HG03521 (cell line): ENCODE measurements around the gene AEN.

Experiments
- ATAC-seq: cut with Tn5 transposase; IDR thresholded peaks from one replicate; pipeline ENCODE4 v1.9.1; 2021; ENCODE audit warnings: mild to moderate bottlenecking, moderate library complexity; ENCODE audit not compliant: unreplicated experiment

AEN gene

DNA sequence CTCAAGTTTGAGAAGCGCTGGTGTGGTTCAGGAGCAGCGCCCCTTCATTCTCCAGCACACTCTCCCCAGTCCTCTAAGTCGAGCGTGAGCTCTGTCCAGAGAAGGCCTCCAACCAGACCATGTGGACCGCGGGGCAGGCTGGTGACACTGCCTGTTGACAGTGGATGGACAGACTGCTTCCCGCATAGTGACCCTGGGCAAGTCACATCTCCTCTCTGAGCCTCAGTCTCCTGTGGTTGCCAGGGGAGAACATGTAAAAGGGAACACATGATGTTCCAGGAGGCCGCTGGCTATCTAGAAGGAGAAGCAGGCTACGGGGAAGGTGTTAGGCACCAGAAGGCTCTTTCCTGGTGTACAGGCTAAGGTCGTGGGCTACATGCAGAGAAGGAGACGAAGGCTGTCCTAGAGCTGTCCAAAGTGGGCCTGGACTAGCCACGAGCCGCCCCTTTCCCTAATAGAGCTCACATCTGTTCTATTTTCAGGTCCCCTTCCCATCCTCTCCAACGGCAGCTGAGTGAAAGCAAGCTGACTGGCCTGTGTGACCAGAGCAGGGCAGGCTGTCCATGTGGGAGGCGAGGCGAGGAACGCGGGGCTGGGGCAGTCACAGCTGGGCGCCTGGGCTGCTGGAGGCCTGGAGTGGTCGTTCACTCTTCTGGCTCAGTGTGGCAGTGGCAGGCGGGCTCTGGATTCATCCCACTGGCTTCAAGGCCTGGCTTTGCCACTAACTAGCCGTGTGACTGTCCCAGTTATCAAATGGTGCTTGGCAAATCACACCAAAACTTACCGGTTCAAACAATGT lies 28.8 kb downstream of the AEN start:
- no peak for ATAC-seq

GRCh38 chr15:88650556-88650955 lies 29.4 kb downstream of the AEN start:
- no peak for ATAC-seq

GRCh38 chr15:88651136-88651732 lies 30.1 kb downstream of the AEN start:
- no peak for ATAC-seq

DNA sequence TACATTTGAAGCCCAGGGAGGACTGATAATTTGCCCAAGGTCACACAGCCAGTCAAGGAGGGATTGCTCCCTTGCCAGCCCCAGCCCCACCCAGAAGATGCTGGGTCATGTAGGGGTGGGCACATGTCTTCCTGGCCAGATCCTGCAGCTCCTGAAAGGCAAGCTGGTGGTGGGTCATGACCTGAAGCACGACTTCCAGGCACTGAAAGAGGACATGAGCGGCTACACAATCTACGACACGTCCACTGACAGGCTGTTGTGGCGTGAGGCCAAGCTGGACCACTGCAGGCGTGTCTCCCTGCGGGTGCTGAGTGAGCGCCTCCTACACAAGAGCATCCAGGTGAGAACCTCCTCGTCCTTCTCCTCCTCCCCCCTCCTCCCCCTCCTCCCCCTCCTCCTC lies 30.8 kb downstream of the AEN start:
- ATAC-seq: no peak

DNA sequence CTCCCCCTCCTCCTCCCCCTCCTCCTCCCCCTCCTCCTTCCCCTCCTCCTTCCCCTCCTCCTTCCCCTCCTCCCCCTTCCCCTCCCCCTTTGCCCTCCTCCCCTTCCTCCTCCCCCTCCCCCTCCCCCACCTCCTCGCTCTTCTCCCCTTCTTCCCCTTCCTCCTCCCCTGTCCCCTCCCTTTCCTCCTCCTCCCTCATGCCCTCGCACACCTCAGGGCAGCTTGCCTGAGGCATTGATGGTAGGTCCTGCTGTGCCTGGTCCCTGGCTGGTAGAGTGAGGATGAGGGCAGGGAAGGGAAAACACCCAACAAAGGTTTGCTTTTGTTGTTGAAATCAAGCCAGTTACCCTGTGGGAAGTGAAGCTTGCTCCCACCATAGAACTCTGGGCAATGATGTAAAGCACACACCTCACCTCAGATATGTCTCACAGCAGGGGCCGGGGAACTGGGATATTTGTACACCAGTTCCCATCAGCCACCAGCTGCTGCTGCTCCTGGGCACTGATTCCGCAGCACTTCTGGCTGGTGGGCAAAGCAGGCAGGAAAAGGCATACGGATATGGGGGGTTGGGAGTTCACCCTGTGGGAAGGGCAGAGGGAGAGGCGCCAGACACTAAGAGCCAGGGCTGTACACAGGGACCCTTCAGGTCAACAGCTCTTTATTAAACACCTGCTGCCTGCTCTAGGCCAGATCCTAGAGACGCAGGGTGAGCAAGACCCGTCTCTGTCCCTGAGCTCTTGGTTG lies 31.5 kb downstream of the AEN start:
- ATAC-seq: no peak

DNA sequence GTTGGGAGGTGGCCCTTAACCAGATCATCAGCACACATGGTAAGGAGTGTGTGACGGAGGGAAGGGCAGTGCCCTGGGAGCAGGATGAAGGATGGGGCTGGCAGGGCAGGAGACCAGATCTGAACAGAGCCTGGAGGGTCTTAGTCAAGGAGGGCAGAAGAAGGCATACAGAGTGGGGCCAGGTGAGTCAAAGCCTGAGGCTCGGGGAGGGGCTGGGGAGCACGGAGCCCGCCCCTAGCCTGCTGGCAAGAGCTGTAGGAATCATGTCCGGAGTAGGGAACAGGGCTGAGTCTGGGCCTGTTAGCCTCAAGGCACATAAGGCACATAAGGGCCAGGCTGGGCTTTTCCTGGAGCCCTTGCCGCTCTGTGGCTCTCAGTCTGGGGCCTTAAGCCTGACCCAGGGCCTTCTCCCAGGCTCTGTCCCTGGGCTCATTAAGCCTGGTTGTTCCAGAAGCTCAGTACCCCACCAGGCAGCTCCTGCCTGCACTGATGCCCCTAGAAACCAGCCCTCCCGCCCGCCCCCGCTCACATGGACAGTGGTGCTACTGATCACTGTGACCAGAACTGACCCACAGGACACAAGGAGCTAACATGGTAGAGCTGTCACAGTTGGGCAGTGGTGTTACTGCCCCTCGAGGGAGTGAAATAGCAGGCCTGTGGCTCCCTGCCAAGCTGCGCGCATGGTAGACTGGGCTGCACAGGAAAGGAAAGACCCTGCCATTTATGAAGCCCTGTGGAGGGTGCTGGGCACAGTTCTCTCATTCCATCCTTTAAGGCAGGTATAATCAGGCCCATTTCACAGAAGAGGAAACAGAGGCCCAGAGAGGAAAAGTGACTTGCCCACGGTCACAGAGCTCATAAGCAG lies 32.3 kb downstream of the AEN start:
- ATAC-seq: no peak

GRCh38 chr15:88654430-88655102 lies 33.4 kb downstream of the AEN start:
- ATAC-seq: no peak

DNA sequence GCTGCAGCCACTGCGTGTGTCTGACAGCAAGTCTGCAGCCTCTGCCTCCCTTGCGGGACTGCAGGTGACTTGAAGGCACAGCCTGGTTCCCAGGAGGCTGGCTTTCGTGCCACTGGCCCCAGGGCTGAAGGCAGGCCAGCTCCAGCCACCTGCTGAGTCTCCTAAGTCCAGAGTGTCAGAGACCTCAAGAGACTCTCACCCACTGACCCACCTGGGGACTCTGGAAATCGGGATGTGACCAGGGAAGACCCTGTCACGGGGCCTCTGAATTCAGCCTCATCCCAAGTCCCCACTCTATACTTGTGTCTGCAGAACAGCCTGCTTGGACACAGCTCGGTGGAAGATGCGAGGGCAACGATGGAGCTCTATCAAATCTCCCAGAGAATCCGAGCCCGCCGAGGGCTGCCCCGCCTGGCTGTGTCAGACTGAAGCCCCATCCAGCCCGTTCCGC lies 34.0 kb downstream of the AEN start:
- ATAC-seq: no peak

DNA sequence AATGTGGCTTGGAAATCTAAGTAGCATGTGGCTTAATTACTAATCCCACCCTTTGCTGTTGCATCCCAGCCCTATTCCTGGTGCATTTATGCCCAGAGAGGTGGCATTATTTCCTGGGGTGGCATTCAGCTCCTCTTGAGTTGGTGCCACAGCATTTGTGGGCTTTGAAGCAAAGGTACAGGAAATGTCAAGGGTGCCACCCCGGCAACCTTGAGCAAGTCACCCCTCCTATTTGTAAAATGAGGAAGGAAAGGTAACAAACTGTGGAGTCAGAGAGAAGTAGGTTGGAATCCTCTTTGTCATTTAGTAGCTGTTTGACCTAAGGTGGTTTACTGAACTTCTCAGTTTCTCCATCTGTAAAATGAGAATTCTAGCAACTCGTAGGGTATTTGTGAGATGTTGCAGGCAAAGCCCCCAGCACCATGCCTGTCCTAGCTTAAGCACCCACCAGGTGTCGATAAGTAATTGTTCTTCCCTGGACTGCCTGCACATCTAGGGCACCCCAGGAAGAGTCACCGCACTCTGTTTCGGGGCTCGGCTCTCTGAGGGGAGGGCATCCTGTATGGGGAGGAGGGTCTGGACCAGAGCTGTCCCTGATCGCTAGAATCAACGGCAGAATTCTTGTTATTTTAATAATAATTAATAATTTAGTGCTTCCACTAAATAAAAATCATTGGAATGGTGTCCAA lies 34.8 kb downstream of the AEN start:
- ATAC-seq: no peak

GRCh38 chr15:88656760-88657221 lies 35.7 kb downstream of the AEN start:
- peak; percentile 91 for ATAC-seq

DNA sequence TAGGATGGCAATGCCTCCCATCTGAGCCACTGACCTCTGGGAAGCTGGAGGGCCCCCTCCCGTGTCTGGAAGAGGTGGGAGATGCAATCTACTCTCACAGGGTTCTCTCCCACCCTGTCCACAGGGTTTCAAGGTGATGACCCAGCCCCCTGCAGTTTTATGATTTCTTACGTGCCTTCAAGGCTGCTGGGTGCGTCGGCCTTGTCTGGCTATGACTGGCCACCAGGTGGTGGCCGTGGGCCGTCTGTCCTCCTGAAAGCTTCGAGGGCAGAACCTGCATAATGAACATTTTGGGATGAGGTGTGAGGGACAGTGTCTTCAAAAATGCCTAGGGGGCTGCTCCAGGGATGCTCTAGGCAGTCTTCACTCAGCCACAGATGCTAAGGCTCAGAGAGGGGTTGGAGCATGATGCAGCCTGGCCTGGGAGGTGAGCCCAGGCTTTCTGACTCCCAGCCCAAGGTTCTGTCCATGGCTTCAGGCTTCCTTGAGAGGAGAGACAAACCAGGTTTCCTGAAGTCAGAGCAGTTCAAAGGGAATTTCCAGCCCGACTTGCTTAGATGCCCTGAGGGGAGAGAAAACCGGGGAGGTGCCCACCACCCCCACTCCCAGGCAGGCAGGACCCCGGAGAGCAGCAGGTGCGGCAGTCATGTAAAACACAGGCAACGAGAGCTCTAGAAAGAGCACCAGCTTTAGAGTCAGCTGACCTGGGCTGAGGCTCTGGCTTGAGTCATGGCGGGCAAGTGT lies 36.4 kb downstream of the AEN start:
- no peak for ATAC-seq

GRCh38 chr15:88658070-88658965 lies 37.2 kb downstream of the AEN start:
- ATAC-seq: no peak

DNA sequence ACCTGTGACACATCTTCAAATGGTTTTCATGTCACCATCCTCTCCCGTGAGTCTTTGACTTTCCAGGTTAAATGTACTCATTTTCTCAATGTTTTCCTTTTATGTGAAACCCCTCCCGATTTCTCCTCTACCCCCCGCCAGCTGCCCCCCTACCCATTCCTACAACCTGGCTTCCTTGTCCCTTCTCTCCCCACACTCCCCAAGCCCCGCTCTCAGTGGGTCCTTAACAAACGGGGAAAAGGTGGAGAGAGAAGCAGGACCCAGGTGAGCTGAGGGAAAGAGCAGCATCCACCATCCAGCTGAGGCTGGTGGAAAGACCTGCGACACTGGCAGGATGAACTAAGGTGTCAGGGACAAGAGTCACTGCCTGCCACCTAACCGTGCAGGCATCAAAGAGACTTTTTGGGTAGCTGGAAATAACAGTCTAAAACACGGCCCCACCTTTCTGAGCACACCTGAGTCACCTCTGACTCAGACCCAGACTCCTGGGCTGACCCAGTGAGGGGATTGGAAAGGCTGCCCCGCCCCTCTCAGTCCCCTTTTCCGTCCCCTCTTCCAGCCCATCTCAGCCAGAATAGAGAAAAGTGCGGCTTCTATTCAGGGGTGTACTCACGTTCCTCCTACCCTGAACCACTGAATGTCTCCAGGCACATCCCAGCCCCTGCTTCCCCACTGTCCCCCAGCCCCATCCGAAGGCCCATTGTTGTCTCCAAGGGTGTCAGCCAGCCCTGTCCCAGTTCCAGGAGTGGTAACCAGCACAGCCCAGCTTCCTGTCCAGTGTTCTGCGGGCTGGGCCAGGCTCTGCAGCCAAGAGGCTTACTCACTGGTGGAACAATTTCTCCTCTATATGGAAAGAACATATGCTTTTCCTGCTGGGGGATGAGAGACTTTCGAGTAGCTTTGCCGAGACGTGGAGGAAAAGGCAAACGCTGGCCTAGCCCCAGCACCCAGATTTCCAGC lies 38.1 kb downstream of the AEN start:
- ATAC-seq: no peak

DNA sequence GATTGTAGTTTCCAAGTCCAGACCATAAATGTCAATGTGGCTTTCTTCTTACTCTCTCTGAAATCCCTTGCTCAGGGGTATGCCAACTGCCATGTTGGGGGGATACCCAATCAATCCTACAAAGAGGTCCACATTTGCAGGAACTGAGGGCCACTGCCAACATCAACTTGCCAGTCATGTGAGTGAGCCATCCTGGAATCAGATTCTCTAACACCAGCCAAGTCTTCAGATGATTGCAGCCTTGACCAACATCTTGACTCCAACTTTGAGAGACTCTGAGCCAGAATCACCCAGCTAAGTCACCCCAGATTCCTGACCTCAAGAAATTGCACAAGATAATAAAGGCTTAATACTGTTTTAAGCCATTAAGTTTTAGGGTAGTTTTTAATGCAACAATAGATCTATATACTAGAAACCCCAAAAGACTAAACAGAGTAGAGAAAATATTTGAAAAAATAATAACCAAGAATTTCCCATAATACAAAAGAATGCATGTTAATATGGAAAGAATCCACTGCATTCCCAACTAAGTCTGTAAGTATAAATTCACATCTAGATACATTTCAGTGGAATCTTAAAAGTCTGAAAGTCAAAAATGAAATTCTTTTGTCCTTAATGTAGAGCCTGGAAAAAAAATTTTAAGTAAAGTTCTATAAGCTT lies 40.0 kb downstream of the AEN start:
- ATAC-seq: no peak

- no peak for ATAC-seq
Observed at GRCh38 chr15:88661761-88662556, 40.8 kb downstream of the AEN start.
